ENCODE measurements around the gene NUDCD2. TPM values are rescaled to one million over a fixed set of nuclear protein-coding genes. Genes with fewer than 3 reads are reported as not detected.
"Not testable (repeated sequence)": the region's sequence is repeated elsewhere in the genome, so short reads cannot be mapped to it uniquely, and the experiment has no call there.

Gene NUDCD2
- total RNA-seq, 1 experiment from 2014 or later = 20.5 TPM

DNA sequence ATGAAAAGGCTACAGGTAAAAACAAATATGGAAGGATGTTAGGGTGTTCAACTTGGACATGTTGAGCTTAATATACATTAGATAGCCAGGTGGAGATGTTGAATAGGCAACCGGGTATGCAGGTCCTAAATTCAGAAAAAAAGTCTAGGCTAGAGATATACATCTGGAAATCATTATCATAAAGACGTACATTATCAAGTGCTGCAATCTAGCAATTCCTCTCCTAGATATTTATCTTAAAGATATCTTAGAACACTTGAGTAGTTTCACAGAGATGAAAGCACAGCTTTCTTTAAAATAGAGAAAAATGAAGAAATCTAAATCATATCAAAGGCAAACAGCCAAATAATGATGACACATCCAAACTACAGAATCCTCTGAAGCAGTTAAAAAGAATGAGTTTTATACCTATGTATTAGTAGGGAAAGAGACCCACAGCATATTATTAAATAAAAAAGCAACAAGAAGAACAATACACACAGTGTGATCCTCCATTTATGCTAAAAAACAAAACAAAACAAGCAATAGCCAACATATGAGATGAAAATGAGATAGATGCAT lies 3.8 kb downstream of the NUDCD2 start:
- Histone ChIP-seq H3K4me1 (replicated peaks) (0 out of 2 replicates have a peak, but pooled peaks cover 4% of the 10 kb centered on the region), H3K9me3 (replicated peaks) (no peaks in the 10 kb centered on the region), H3K36me3 (peaks cover 58% of the 10 kb centered on the region), H3K4me3 (no peak overlapping the region), H3K27ac (no peak overlapping the region), H3K27me3 (replicated peaks) (no peaks in the 10 kb centered on the region)
- no peak for DNase-seq (ENCODE audit: low read depth in 1 of 2, low spot score in 2 of 2)

DNA sequence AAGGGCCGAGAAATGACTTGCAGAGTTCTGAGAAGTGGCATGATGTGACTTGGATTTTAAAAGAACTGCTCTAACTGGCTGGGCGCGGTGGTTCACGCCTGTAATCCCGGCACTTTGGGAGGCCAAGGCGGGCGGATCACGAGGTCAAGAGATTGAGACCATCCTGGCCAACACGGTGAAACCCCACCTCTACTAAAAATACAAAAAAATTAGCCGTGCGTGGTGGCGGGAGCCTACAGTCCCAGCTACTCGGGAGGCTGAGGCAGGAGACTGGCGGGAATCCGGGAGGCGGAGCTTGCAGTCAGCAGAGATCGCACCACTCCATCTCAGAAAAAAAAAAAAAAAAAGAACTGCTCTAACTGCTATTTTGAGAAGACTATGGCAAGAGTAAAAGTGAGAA lies 4.5 kb downstream of the NUDCD2 start:
- H3K36me3 ChIP-seq = peaks cover 60% of the 10 kb centered on the region

DNA sequence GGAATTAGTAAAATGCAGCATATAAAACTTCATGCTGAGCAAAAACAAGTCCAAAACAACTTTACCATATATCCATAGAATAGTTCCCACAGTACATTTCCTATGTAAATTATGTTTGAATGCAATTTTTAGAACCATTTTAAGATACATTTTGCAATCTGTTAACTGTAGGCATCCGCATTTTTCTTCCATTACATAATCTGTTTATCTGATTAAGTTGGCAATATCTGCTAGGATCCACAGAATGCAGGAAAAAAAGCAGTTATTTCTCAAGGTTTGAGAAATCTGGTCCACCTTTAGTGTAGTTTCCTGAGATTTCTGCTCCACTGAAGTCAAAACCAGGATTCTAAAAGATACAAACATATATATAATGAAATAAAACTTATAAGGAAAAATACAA lies 6.2 kb downstream of the NUDCD2 start:
- Histone ChIP-seq H3K9me3 (replicated peaks) (no peaks in the 10 kb centered on the region), H3K27ac (no peak overlapping the region), H3K27me3 (replicated peaks) (no peaks in the 10 kb centered on the region), H3K36me3 (peaks cover 68% of the 10 kb centered on the region), H3K4me1 (replicated peaks) (0 out of 2 replicates have a peak, but pooled peaks cover 2% of the 10 kb centered on the region), H3K4me3 (no peak overlapping the region)
- DNase-seq (ENCODE audit: low read depth in 1 of 2, low spot score in 2 of 2) = no peak

More for the DNA sequence above, 4.5 kb downstream of the NUDCD2 start:
- not testable (repeated sequence) for H3K4me3 ChIP-seq; H3K9me3 ChIP-seq (replicated peaks); DNase-seq (ENCODE audit: low read depth in 1 of 2, low spot score in 2 of 2); H3K27me3 ChIP-seq (replicated peaks); H3K27ac ChIP-seq; H3K4me1 ChIP-seq (replicated peaks)

DNA sequence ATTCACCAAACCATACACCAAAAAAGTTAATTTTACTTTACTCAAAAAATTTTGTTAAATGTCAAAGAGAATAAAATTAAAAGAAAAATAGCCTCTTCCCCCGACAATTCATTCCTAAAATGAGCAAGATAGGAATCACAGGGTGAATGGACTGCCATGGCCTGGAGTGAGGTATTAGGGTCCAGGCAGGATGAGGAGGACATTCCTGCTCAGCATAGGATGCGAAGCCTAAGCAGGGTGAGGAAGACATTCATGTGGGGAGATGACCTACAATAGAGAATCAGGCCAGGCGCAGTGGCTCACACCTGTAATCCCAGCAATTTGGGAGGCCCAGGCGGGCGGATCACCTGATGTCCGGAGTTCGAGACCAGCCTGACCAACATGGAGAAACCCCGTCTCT lies 8.4 kb downstream of the NUDCD2 start:
- Histone ChIP-seq H3K36me3 (peaks cover 88% of the 10 kb centered on the region), H3K27ac (no peak overlapping the region), H3K4me3 (no peak overlapping the region), H3K4me1 (replicated peaks) (no peaks in the 10 kb centered on the region), H3K9me3 (replicated peaks) (no peaks in the 10 kb centered on the region), H3K27me3 (replicated peaks) (no peaks in the 10 kb centered on the region)
- DNase-seq (ENCODE audit: low read depth in 1 of 2, low spot score in 2 of 2) = no peak

DNA sequence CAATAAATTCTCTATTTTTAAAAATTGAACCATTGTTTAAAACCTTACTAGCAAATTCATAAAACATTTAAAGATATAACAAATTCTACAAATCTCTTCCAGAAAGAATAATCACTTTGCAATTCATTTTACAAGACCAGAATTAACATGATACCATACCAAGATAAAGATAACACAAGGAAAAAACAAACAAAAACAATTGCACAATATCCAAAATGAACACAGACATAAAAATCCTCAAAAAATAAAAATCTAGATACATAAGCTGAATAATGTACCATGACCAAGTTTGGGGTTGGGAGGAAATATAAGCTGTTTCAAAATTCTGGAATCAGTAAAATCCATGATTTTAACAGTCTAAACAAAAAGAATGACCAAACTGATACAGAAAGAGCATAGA lies 11.4 kb downstream of the NUDCD2 start:
- H3K4me3 ChIP-seq = no peak overlapping the region
- DNase-seq (ENCODE audit: low read depth in 1 of 2, low spot score in 2 of 2) = no peak
- H3K36me3 ChIP-seq = peaks cover 86% of the 10 kb centered on the region
- no peaks in the 10 kb centered on the region for H3K4me1 ChIP-seq (replicated peaks)
- no peak overlapping the region for H3K27ac ChIP-seq
- no peaks in the 10 kb centered on the region for H3K9me3 ChIP-seq (replicated peaks)
- H3K27me3 ChIP-seq (replicated peaks) = no peaks in the 10 kb centered on the region

DNA sequence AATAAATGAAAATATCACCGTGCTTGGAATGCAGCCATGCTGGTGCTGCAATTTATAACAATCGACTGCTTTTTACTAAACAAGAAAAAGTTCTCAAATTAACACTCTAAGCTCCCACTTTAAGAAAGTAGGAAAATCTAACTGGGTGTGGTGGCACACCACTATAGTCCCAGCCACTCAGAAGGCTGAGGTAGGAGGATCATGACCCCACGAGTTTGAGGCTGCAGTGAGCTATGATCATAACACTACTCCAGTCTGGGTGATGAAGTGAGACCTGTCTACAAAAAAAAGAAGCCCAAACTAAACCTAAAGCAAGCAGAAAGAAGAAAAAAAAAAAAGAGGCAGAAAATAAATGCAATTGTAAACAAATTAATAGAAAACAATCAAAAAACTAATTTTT lies 12.0 kb downstream of the NUDCD2 start:
- H3K4me3 ChIP-seq = no peak overlapping the region
- H3K27me3 ChIP-seq (replicated peaks) = no peaks in the 10 kb centered on the region
- H3K27ac ChIP-seq = no peak overlapping the region
- H3K4me1 ChIP-seq (replicated peaks) = no peaks in the 10 kb centered on the region
- no peak for DNase-seq (ENCODE audit: low read depth in 1 of 2, low spot score in 2 of 2)
- H3K36me3 ChIP-seq = peaks cover 87% of the 10 kb centered on the region
- no peaks in the 10 kb centered on the region for H3K9me3 ChIP-seq (replicated peaks)

DNA sequence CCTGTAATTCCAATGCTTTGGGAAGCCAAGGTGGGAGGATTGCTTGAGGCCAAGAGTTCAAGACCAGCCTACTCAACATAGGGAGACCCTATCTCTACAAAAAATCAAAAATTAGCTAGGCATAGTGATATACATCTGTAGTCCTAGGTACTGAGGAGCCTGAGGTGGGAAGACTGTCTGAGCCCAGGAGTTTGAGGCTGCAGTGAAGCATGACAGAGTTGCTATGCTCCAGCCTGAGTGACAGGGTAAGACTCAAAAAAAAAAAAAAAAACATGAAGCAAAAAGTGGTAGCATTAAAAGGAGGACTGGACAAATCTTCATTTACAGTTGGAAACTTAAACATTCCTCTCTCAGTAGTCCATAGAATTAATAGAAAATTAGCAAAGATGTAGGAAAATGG lies 12.7 kb downstream of the NUDCD2 start:
- H3K36me3 ChIP-seq = peaks cover 87% of the 10 kb centered on the region
- H3K4me1 ChIP-seq (replicated peaks) = no peaks in the 10 kb centered on the region

DNA sequence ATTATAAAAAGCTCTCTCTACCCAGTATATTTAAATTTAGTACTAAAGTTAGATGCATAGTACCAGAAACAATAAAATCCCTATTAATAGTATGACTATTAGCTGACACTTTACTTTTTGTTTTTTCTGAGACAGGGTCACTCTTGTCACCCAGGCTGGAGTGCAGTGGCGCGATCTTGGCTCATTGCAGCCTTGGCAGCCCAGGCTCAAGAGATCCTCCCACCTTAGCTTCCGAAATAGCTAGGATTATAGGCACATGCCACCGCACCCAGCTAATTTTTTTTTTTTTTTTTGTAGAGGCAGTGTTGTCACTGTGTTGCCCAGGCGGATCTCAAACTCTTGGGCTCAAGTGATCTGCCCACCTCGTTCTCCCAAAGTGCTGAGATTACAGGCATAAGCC lies 14.6 kb downstream of the NUDCD2 start:
- Histone ChIP-seq H3K27me3 (replicated peaks) (no peaks in the 10 kb centered on the region), H3K4me1 (replicated peaks) (no peaks in the 10 kb centered on the region)

More for the DNA sequence above, 12.7 kb downstream of the NUDCD2 start:
- Histone ChIP-seq H3K27ac (no peak overlapping the region), H3K4me3 (no peak overlapping the region), H3K27me3 (replicated peaks) (no peaks in the 10 kb centered on the region), H3K9me3 (replicated peaks) (no peaks in the 10 kb centered on the region)
- no peak for DNase-seq (ENCODE audit: low read depth in 1 of 2, low spot score in 2 of 2)

DNA sequence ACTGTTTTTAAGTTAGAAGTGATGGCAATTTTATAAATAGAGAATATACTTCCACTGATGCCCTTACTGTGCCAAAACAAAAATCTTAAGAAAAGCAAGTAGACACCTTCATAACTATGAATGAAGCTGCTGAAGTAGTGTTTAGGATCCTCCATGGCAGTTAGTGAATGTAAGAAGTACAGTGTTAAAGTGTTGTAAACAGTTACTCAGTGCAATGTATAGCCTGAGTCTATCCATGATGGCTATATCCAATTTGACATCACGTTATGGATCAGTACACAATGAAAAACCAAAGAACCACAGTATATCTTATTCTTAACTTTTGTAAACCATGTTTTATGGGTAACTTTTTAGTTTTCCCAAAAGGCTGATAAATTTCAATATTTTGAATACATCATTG lies 15.4 kb downstream of the NUDCD2 start:
- Histone ChIP-seq H3K27ac (no peak overlapping the region), H3K36me3 (peaks cover 93% of the 10 kb centered on the region)
- DNase-seq (ENCODE audit: low read depth in 1 of 2, low spot score in 2 of 2) = no peak

More for the DNA sequence above, 14.6 kb downstream of the NUDCD2 start:
- Histone ChIP-seq H3K27ac (no peak overlapping the region), H3K9me3 (replicated peaks) (no peaks in the 10 kb centered on the region), H3K36me3 (peaks cover 90% of the 10 kb centered on the region), H3K4me3 (no peak overlapping the region)
- no peak for DNase-seq (ENCODE audit: low read depth in 1 of 2, low spot score in 2 of 2)

DNA sequence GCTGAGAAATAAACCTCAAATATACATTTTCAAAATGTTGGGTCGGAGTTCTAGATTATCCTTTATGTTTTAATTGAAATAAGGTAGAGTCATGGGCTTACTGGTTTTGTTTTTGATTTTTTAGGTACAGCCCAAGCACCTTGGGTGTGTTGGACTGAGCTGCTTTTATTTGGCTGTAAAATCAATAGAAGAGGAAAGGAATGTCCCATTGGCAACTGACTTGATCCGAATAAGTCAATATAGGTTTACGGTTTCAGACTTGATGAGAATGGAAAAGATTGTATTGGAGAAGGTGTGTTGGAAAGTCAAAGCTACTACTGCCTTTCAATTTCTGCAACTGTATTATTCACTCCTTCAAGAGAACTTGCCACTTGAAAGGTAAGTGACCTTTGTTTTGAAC lies 18.9 kb downstream of the NUDCD2 start:
- no peak overlapping the region for H3K4me3 ChIP-seq
- H3K27me3 ChIP-seq (replicated peaks) = no peaks in the 10 kb centered on the region
- peaks cover 16% of the 10 kb centered on the region for H3K4me1 ChIP-seq (replicated peaks)
- H3K36me3 ChIP-seq = peaks cover 69% of the 10 kb centered on the region
- H3K9me3 ChIP-seq (replicated peaks) = no peaks in the 10 kb centered on the region
- DNase-seq (ENCODE audit: low read depth in 1 of 2, low spot score in 2 of 2) = no peak
- no peak overlapping the region for H3K27ac ChIP-seq

More for the DNA sequence above, 15.4 kb downstream of the NUDCD2 start:
- Histone ChIP-seq H3K27me3 (replicated peaks) (no peaks in the 10 kb centered on the region), H3K4me1 (replicated peaks) (no peaks in the 10 kb centered on the region), H3K4me3 (no peak overlapping the region), H3K9me3 (replicated peaks) (no peaks in the 10 kb centered on the region)

DNA sequence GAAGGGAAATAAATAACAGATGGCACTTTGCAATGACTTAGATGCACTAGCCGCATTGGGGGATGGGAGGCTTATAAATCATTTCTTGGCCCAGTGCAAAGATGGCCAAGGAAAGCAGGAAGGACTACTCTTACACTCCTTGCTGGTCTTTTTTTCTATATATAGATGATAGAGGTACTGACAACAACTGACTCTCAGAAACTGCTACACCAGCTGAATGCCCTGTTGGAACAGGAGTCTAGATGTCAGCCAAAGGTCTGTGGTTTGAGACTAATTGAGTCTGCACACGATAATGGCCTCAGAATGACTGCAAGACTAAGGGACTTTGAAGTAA lies 20.8 kb downstream of the NUDCD2 start:
- Histone ChIP-seq H3K27me3 (replicated peaks) (no peaks in the 10 kb centered on the region), H3K4me3 (no peak overlapping the region), H3K36me3 (peaks cover 54% of the 10 kb centered on the region), H3K27ac (no peak overlapping the region), H3K4me1 (replicated peaks) (peaks cover 24% of the 10 kb centered on the region), H3K9me3 (replicated peaks) (no peaks in the 10 kb centered on the region)
- DNase-seq (ENCODE audit: low read depth in 1 of 2, low spot score in 2 of 2) = no peak

DNA sequence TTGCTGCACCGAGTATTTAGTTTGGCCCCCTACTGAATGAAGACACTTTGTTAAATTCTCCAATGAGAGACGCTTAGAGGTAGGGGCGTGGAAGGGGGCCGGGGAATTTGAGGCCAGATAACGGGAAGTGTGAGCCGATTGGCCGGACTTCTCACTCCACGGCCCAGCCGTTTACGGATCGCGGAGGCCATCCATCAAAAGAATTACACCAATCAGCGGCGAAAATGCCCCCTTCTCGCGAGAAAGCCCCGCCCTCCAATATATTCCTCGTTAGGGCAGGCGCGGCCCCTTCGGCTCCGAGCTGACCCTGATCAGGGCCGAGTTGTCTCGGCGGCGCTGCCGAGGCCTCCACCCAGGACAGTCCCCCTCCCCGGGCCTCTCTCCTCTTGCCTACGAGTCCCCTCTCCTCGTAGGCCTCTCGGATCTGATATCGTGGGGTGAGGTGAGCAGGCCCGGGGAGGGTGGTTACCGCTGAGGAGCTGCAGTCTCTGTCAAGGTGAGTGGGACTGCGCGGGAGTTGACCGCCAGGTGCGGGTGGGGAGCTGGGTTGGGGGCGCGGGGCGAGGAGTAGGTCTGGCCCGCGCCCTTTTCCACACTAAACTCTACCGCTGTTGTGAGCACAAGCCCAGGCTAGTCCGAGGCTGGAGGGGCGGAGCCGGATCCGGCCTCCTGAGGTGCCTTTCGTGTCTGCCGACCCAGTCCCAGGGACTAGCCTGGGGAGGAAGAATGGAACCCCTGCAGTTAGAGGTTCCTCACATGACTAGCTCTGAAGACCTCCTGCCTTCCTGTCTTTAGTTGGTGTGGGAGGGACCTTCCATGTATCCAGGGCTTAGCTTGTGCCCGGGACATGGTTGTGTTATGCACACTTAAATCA lies 22.4 kb downstream of the NUDCD2 start, which contains the start of gene CCNG1:
TSS of gene CCNG1 (plus strand) at position 287 of the 874 bp plus-strand sequence. CDS start 1,662 bp downstream, outside the sequence.
- H3K9me3 ChIP-seq (replicated peaks) = no peaks in the 10 kb centered on the region
- peaks cover 41% of the 10 kb centered on the region for H3K36me3 ChIP-seq
- H3K4me1 ChIP-seq (replicated peaks) = peaks cover 24% of the 10 kb centered on the region
- peak within 1 kb of the TSS; percentile 58 for H3K27ac ChIP-seq
- peak within 1 kb of the TSS; percentile 69 for H3K4me3 ChIP-seq
- peak; percentile 98 to 99 for DNase-seq (ENCODE audit: low read depth in 1 of 2, low spot score in 2 of 2)
- no peaks in the 10 kb centered on the region for H3K27me3 ChIP-seq (replicated peaks)

DNA sequence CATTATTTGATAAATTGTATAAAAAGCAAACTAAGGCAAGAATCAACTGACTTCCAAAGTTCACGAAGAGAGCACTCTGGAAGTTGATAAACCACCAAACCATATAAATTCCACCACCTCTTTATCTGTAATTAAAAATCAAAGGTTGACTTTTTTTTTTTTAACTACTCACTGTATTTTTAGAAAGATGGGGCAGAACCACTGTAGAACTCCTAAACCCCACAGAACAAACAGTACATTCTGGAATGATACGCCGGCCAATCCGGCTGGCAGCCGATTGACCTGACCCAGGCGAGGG lies 22.9 kb downstream of the NUDCD2 start:
- peaks cover 24% of the 10 kb centered on the region for H3K4me1 ChIP-seq (replicated peaks)
- no peaks in the 10 kb centered on the region for H3K9me3 ChIP-seq (replicated peaks)
- peak overlapping the region; percentile 69 for H3K4me3 ChIP-seq
- H3K27me3 ChIP-seq (replicated peaks) = no peaks in the 10 kb centered on the region
- H3K27ac ChIP-seq = peak overlapping the region; percentile 25
- DNase-seq (ENCODE audit: low read depth in 1 of 2, low spot score in 2 of 2) = no peak
- H3K36me3 ChIP-seq = peaks cover 35% of the 10 kb centered on the region

DNA sequence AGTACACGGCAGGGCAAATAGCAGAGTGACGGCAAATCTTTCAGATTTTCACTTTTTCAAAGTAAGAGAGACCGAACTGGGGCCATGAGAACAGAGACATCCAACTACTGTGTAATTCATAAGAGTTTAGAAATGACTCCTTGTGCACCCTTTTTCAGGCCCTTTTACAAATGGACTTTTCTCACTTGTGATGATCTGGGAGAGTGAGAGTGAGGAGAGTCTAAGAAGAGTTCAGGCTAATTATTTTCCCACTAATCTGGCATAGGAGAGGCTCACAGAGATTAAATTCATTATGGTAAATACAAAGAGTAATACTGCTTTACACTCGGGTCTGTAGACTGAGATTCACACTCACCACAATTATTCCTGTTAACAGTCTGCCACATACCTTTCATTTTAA lies 23.4 kb downstream of the NUDCD2 start:
- Histone ChIP-seq H3K4me3 (peak overlapping the region; percentile 69), H3K27ac (peak overlapping the region; percentile 25), H3K36me3 (peaks cover 30% of the 10 kb centered on the region), H3K9me3 (replicated peaks) (no peaks in the 10 kb centered on the region), H3K27me3 (replicated peaks) (no peaks in the 10 kb centered on the region), H3K4me1 (replicated peaks) (peaks cover 24% of the 10 kb centered on the region)
- DNase-seq (ENCODE audit: low read depth in 1 of 2, low spot score in 2 of 2) = no peak

All from SJSA1 (cell line).